Ovary (tissue), 3 donors: ENCODE data around the gene CRADD.

Experiments used
- EP300 ChIP-seq: sonication (generic); formaldehyde crosslinking; IDR thresholded peaks from one replicate; pipeline ENCODE4 v1.6.1; 2017; ENCODE audit warnings: antibody characterized with exemption
- TF ChIP-seq, protein P1 (sequence below), 3 donors: fragments of 450-650 bp in 2 of 3; fragments of 200-600 bp in 1 of 3; IDR thresholded peaks; one replicate each; pipeline versions ENCODE4 v1.5.1 to v1.8.0; 2016 to 2022; ENCODE audit warnings: antibody characterized with exemption in 3 of 3, mild to moderate bottlenecking in 1 of 3
- donor health status: DM: no; HTN: no; CAD: no.

DNA sequence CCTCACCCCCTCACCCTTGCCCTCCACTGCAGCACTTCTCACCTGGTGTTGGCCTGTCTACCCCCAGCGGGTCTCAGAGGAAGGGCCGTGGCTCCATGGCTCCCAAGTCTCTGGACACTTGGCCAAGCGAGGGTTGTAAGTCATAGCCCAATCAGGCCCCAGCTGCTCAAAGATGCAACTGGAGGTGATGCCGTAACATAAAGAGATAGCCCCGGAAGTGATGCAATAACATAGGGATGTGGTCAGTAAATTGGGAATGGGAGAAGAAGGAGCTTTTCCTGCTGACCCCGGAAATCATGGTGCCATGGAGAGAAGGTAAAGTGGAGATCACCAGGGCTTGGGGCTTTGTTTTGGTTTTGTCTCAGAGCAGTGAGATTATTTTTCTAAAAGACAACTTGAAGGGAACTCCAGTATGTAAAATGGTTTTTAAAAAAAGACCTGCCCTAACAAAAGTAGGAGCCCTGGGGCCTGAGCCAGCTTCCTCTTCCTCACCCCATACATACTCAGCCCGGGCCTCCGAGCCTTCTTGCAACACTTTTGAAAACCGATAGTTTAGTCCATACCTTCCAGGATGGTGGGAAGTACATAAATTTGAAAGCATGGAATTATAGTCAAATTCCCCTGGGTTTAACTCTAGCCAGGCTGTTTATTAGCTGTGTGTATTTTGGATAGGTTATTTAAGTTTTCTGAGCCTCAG, 212.5 kb downstream of the CRADD start:
- TF ChIP-seq, protein P1, sequence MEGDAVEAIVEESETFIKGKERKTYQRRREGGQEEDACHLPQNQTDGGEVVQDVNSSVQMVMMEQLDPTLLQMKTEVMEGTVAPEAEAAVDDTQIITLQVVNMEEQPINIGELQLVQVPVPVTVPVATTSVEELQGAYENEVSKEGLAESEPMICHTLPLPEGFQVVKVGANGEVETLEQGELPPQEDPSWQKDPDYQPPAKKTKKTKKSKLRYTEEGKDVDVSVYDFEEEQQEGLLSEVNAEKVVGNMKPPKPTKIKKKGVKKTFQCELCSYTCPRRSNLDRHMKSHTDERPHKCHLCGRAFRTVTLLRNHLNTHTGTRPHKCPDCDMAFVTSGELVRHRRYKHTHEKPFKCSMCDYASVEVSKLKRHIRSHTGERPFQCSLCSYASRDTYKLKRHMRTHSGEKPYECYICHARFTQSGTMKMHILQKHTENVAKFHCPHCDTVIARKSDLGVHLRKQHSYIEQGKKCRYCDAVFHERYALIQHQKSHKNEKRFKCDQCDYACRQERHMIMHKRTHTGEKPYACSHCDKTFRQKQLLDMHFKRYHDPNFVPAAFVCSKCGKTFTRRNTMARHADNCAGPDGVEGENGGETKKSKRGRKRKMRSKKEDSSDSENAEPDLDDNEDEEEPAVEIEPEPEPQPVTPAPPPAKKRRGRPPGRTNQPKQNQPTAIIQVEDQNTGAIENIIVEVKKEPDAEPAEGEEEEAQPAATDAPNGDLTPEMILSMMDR (IDR thresholded peaks at IDR 0.05): no peak
- no peak for TF ChIP-seq EP300
